ENCODE results near the gene POU6F1. TPM values are rescaled to one million over a fixed set of nuclear protein-coding genes. Genes with fewer than 3 reads are reported as not detected.

Gene POU6F1
- total RNA-seq, 1 donor from 2014 or later, result 2.6 TPM

GRCh38 chr12:51254536-51254935 lies 36.7 kb upstream of the POU6F1 start:
- TF ChIP-seq, protein P1, sequence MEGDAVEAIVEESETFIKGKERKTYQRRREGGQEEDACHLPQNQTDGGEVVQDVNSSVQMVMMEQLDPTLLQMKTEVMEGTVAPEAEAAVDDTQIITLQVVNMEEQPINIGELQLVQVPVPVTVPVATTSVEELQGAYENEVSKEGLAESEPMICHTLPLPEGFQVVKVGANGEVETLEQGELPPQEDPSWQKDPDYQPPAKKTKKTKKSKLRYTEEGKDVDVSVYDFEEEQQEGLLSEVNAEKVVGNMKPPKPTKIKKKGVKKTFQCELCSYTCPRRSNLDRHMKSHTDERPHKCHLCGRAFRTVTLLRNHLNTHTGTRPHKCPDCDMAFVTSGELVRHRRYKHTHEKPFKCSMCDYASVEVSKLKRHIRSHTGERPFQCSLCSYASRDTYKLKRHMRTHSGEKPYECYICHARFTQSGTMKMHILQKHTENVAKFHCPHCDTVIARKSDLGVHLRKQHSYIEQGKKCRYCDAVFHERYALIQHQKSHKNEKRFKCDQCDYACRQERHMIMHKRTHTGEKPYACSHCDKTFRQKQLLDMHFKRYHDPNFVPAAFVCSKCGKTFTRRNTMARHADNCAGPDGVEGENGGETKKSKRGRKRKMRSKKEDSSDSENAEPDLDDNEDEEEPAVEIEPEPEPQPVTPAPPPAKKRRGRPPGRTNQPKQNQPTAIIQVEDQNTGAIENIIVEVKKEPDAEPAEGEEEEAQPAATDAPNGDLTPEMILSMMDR (IDR thresholded peaks at IDR 0.05; ENCODE audit: insufficient read depth, low read length, poor library complexity, severe bottlenecking), result no peak
- Histone ChIP-seq H3K4me3 (ENCODE audit: low read depth, low read length) (no peak overlapping the region), H3K27me3 (ENCODE audit: control insufficient read depth, insufficient read depth, low read length) (no peaks in the 10 kb centered on the region), H3K36me3 (ENCODE audit: control insufficient read depth, insufficient read depth, low read length) (no peaks in the 10 kb centered on the region)
- no peak for DNase-seq (ENCODE audit: low read depth)

DNA sequence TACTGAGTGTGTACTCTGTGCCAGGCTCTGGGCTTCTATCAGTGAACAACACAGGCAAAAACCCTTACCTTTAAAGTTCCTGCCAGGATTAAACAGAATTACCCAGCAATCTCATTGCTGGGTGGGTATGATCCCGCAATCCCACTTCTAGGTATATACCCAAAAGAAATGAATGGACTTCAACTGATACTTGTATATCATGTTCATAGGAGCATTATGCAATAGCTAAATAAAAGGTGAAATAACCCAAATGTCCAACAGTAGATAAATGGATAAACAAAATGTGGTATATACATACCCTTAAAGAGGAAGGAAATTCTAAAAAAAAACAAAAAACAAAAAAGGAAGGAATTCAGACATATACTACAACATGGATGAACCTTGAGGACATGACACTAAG lies 35.4 kb upstream of the POU6F1 start:
- H3K4me3 ChIP-seq (ENCODE audit: low read depth, low read length), result no peak overlapping the region
- no peaks in the 10 kb centered on the region for H3K27me3 ChIP-seq (ENCODE audit: control insufficient read depth, insufficient read depth, low read length)
- DNase-seq (ENCODE audit: low read depth), result no peak
- TF ChIP-seq, protein P1 (IDR thresholded peaks at IDR 0.05; ENCODE audit: insufficient read depth, low read length, poor library complexity, severe bottlenecking), result no peak
- H3K36me3 ChIP-seq (ENCODE audit: control insufficient read depth, insufficient read depth, low read length), result no peaks in the 10 kb centered on the region

DNA sequence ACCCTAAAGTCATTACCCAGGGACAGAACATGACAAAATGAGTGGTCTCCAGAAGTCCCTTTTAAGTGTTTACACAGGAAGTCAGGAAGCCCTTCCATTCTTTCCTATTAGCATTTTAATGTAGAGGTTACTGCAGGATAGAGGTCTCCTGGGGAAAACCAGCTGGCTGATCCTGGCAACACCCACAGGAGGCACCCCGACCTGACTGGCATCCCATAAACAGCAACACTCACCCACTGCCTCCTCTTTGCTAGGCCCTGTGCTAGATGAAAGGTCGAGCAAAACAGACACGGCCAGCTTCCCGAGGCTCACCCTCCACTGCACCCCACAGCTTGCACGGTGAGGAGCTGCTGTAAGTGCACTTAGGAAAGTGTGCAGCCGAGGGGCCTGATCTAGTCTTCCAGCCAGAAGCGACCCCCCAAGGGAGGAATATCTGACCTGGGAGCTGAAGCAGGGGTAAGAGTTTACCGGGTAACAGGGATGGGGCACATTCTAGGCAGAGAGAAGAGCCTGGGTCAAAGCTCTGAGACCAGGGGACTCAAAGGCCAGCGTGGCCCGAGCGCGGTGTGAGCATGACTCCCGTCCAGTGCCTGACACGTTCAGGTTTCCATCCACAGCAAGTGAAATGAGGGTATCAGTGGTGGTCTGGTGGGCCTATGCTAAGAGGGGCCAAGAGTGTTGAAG lies 29.8 kb upstream of the POU6F1 start:
- TF ChIP-seq, protein P1 (IDR thresholded peaks at IDR 0.05; ENCODE audit: insufficient read depth, low read length, poor library complexity, severe bottlenecking), result no peak
- H3K36me3 ChIP-seq (ENCODE audit: control insufficient read depth, insufficient read depth, low read length), result no peaks in the 10 kb centered on the region
- DNase-seq (ENCODE audit: low read depth), result no peak
- no peak overlapping the region for H3K4me3 ChIP-seq (ENCODE audit: low read depth, low read length)
- H3K27me3 ChIP-seq (ENCODE audit: control insufficient read depth, insufficient read depth, low read length), result no peaks in the 10 kb centered on the region

GRCh38 chr12:51246254-51246853 lies 28.5 kb upstream of the POU6F1 start:
- H3K4me3 ChIP-seq (ENCODE audit: low read depth, low read length), result no peak overlapping the region
- no peaks in the 10 kb centered on the region for H3K36me3 ChIP-seq (ENCODE audit: control insufficient read depth, insufficient read depth, low read length)
- no peaks in the 10 kb centered on the region for H3K27me3 ChIP-seq (ENCODE audit: control insufficient read depth, insufficient read depth, low read length)
- DNase-seq (ENCODE audit: low read depth), result no peak
- TF ChIP-seq, protein P1 (IDR thresholded peaks at IDR 0.05; ENCODE audit: insufficient read depth, low read length, poor library complexity, severe bottlenecking), result peak; percentile 18

GRCh38 chr12:51245476-51246253 lies 27.8 kb upstream of the POU6F1 start:
- no peak overlapping the region for H3K4me3 ChIP-seq (ENCODE audit: low read depth, low read length)
- H3K27me3 ChIP-seq (ENCODE audit: control insufficient read depth, insufficient read depth, low read length), result no peaks in the 10 kb centered on the region
- no peak for DNase-seq (ENCODE audit: low read depth)
- TF ChIP-seq, protein P1 (IDR thresholded peaks at IDR 0.05; ENCODE audit: insufficient read depth, low read length, poor library complexity, severe bottlenecking), result no peak
- no peaks in the 10 kb centered on the region for H3K36me3 ChIP-seq (ENCODE audit: control insufficient read depth, insufficient read depth, low read length)
